Right lobe of liver (tissue), 6 donors: ENCODE measurements around the gene NRXN2. TPM values are rescaled to one million over a fixed set of nuclear protein-coding genes. Genes with fewer than 3 reads are reported as not detected.

ENCODE experiments used
- ATAC-seq, 4 donors: fragments of 200-7000 bp; cut with Tn5 transposase; one replicate each; pipeline ENCODE4 v1.9.1; 2020; ENCODE audit warnings: mild to moderate bottlenecking in 4 of 4, moderate library complexity in 4 of 4
- DNase-seq, 3 donors: peaks; one replicate each; pipeline ENCODE4 v3.0.0-alpha.2; 2020
- H3K27ac ChIP-seq, 3 donors: fragments of 200-600 bp; one replicate each; pipeline ENCODE4 v1.8.0; 2022
- H3K27me3 ChIP-seq, 2 donors: fragments of 200-600 bp; one replicate each; pipeline ENCODE4 v1.8.0; 2022
- H3K36me3 ChIP-seq, 4 donors: fragments of 200-600 bp; sonication (generic) in 1 of 4; one replicate each; pipeline versions ENCODE4 v1.5.1 to v1.8.0; 2017 to 2022; ENCODE audit warnings: control low read depth in 1 of 4
- H3K4me1 ChIP-seq, 4 donors: fragments of 200-600 bp; sonication (generic) in 1 of 4; one replicate each; pipeline versions ENCODE4 v1.5.1 to v1.8.0; 2017 to 2022; ENCODE audit warnings: control low read depth in 1 of 4
- H3K4me3 ChIP-seq, 3 donors: fragments of 200-600 bp; one replicate each; pipeline ENCODE4 v1.8.0; 2022
- H3K9me3 ChIP-seq, 4 donors: fragments of 200-600 bp; sonication (generic) in 1 of 4; one replicate each; pipeline versions ENCODE4 v1.5.1 to v1.8.0; 2017 to 2022; ENCODE audit warnings: control low read depth in 1 of 4
- CTCF ChIP-seq, 4 donors: fragments of 200-600 bp in 3 of 4; fragments of 450-650 bp in 1 of 4; IDR thresholded peaks; one replicate each; pipeline versions ENCODE4 v1.5.1 to v1.8.0; 2016 to 2022; ENCODE audit warnings: antibody characterized with exemption in 4 of 4, mild to moderate bottlenecking in 2 of 4
- POLR2A ChIP-seq: fragments of 450-650 bp; IDR thresholded peaks from one replicate; pipeline ENCODE4 v1.6.1; 2017; ENCODE audit warnings: antibody characterized with exemption, mild to moderate bottlenecking
- WGBS: methylation state at CpG from one replicate; pipeline ENCODE4 v1.1.6; 2018; ENCODE audit warnings: low coverage, low lambda C conversion rate; ENCODE audit not compliant: insufficient coverage; ENCODE audit errors: missing lambda C conversion rate; 5-methylcytosine and 5-hydroxymethylcytosine counted together
- intact Hi-C, 2 donors: fragments of 100-400 bp; cut with DNase I; formaldehyde crosslinking; loops; one replicate each; pipeline versions ENCODE4 v1.11.2 to v1.14.1; 2022
- total RNA-seq, 6 experiments: library from RNA; depleted of rRNA in 2 of 6; stranded (reverse); fragments of >200 nt in 2 of 6; fragmentation: NEBNext Ultra II Directional in 3 of 6; extraction: Animal tissue kit (Norgen Biotek cat#: 25700) in 3 of 6; gene quantifications; one replicate each; pipeline versions ENCODE4 v1.1.0 to v1.2.4, GENCODE V29; 2016 to 2023
- donor health status: DM: no; HTN: yes; CAD: no.
- donor health status: DM: no; HTN: no; CAD: no.
- donor health status: DM: no; HTN: no; CAD: no.
- donor health status: DM: no; HTN: yes; CAD: no.
- donor health status: DM: no; HTN: yes; CAD: no.

The NRXN2 gene
- total RNA-seq, 6 experiments from 2014 or later: 1.6 to 7.7 (median 2.3) TPM

- no peak for DNase-seq
- Histone ChIP-seq H3K27me3 (no peaks in the 10 kb centered on the region), H3K4me3 (no peak overlapping the region), H3K36me3 (no peaks in the 10 kb centered on the region), H3K9me3 (no peaks in the 10 kb centered on the region), H3K4me1 (no peaks in the 10 kb centered on the region), H3K27ac (no peak overlapping the region)
- no peak for ATAC-seq
- 42% methylated on average over 5 of the region's 5 CpGs for WGBS
- TF ChIP-seq CTCF (IDR thresholded peaks at IDR 0.05) (no peak), POLR2A (no peak)
- intact Hi-C loops: no loop called here
These were observed 28.1 kb downstream of the NRXN2 start for GRCh38 chr11:64694821-64695365.

- Histone ChIP-seq H3K27ac (no peak overlapping the region), H3K9me3 (no peaks in the 10 kb centered on the region), H3K27me3 (no peaks in the 10 kb centered on the region), H3K36me3 (no peaks in the 10 kb centered on the region), H3K4me1 (no peaks in the 10 kb centered on the region), H3K4me3 (no peak overlapping the region)
- TF ChIP-seq CTCF (IDR thresholded peaks at IDR 0.05) (no peak), POLR2A (no peak)
- ATAC-seq (no peak), DNase-seq (no peak)
- intact Hi-C loops: no loop called here
- WGBS: 81% methylated on average over 3 of the region's 4 CpGs
These were observed 28.8 kb downstream of the NRXN2 start for GRCh38 chr11:64694026-64694755.

GRCh38 chr11:64692764-64693331 is 30.1 kb downstream of the NRXN2 start:
- no peak overlapping the region for H3K4me3 ChIP-seq
- intact Hi-C loops: no loop called here
- H3K4me1 ChIP-seq: peaks cover 0 to 9% (median 2%) of the 10 kb centered on the region in 4 donors
- no peak overlapping the region for H3K27ac ChIP-seq
- 19% methylated on average over 13 of the region's 13 CpGs for WGBS
- no peak for ATAC-seq
- no peak for TF ChIP-seq POLR2A
- no peaks in the 10 kb centered on the region for H3K9me3 ChIP-seq
- H3K36me3 ChIP-seq: no peaks in the 10 kb centered on the region
- no peak for DNase-seq
- no peaks in the 10 kb centered on the region for H3K27me3 ChIP-seq

DNA sequence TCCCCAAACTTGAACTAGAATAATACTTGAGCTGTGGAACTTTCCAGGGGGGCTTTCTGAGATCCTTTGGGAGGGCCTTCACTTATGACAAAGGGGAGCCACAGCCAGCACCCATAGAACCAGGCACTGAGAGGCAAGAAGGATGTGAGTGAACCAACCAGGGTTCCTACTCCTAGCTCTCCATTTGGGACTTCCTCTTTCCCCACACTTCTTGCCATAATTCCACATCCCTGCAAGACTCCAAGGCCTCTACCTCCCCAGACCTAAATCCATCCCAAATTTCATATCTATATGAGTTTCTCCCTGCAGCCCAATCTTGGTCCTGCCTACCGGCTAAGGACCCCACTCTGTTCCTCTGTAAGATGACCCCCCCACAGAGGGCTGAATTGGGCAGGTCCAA is 31.5 kb downstream of the NRXN2 start:
- no peak overlapping the region for H3K27ac ChIP-seq
- ATAC-seq: no peak
- no peaks in the 10 kb centered on the region for H3K36me3 ChIP-seq
- intact Hi-C loops: no loop called here
- WGBS: 83% methylated on average over 1 of the region's 1 CpG
- peaks cover 0 to 9% (median 2%) of the 10 kb centered on the region in 4 donors for H3K4me1 ChIP-seq
- no peak overlapping the region for H3K4me3 ChIP-seq
- TF ChIP-seq POLR2A (no peak), CTCF (IDR thresholded peaks at IDR 0.05) (no peak)
- no peaks in the 10 kb centered on the region for H3K9me3 ChIP-seq
- H3K27me3 ChIP-seq: no peaks in the 10 kb centered on the region
- no peak for DNase-seq

GRCh38 chr11:64690235-64690634 is 32.8 kb downstream of the NRXN2 start:
- Histone ChIP-seq H3K9me3 (no peaks in the 10 kb centered on the region), H3K27ac (no peak overlapping the region), H3K4me1 (peaks cover 0 to 9% (median 2%) of the 10 kb centered on the region in 4 donors), H3K36me3 (no peaks in the 10 kb centered on the region), H3K27me3 (no peaks in the 10 kb centered on the region), H3K4me3 (no peak overlapping the region)
- ATAC-seq (no peak), DNase-seq (no peak)
- WGBS: 44% methylated on average over 2 of the region's 8 CpGs
- no peak for TF ChIP-seq CTCF (IDR thresholded peaks at IDR 0.05)
- TF ChIP-seq POLR2A: no peak
- intact Hi-C loops: no loop called here
